Measurements from ENCODE around the gene C1QTNF3.

- TF ChIP-seq, protein P1, sequence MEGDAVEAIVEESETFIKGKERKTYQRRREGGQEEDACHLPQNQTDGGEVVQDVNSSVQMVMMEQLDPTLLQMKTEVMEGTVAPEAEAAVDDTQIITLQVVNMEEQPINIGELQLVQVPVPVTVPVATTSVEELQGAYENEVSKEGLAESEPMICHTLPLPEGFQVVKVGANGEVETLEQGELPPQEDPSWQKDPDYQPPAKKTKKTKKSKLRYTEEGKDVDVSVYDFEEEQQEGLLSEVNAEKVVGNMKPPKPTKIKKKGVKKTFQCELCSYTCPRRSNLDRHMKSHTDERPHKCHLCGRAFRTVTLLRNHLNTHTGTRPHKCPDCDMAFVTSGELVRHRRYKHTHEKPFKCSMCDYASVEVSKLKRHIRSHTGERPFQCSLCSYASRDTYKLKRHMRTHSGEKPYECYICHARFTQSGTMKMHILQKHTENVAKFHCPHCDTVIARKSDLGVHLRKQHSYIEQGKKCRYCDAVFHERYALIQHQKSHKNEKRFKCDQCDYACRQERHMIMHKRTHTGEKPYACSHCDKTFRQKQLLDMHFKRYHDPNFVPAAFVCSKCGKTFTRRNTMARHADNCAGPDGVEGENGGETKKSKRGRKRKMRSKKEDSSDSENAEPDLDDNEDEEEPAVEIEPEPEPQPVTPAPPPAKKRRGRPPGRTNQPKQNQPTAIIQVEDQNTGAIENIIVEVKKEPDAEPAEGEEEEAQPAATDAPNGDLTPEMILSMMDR (conservative IDR thresholded peaks at IDR 0.05 in 1 of 2, IDR thresholded peaks at IDR 0.05 in 1 of 2; ENCODE audit: extremely low read depth in 1 of 2, insufficient read depth in 1 of 2, low read depth in 1 of 2, low read length in 2 of 2), result no peak
- no peak for TF ChIP-seq EZH2 (IDR thresholded peaks at IDR 0.05; ENCODE audit: borderline replicate concordance, low read length)
These were observed 61.4 kb downstream of the C1QTNF3 start for GRCh38 chr5:33981408-33982162.
